Activated T-cell treated with anti-CD3 and anti-CD28 coated beads for 48 hours (primary cell): ENCODE data around the gene CRX.
A peak's percentile ranks its signal among the peaks of the same experiment; 100 is the strongest.
"Not testable (repeated sequence)": the region's sequence is repeated elsewhere in the genome, so short reads cannot be mapped to it uniquely, and the experiment has no call there.

Source experiments
- DNase-seq: peaks from one replicate; pipeline ENCODE4 v3.0.0-alpha.2; 2020; ENCODE audit warnings: low read depth

The CRX gene

DNA sequence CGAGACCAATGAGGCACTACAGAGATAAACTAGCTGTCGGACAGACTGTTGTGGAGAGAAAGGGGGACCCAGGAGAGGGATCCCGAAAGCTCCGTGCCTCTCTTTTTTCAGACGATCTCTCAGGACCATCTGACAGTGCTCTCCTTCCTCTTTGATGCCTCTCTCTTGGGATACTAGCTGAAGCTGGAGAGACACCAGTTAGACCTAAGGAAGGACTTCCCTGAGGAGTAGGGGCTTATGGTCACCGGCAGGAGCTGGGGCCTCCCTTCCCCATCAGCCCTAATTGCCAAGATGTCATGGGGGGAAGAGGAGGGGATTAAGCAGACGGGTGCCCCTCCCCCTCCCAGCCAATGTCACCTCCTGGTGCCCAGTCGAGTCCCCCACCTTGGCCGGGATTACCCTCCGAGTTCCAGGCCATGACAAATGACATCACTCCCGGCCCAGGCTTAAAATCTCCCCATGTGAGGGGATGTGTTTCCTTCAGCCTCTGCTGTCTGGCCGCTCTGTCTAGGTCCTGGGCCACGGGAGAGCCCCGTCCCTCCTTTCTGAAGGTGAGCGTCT lies at the start of gene CRX:
CRX (plus strand) TSS at position 478 of the 561 bp plus-strand sequence. CDS start 12,507 bp downstream, outside the sequence.
- DNase-seq: no peak

- no peak for DNase-seq
Observed at GRCh38 chr19:47776568-47776967, 45.2 kb upstream of the CRX start.

DNA sequence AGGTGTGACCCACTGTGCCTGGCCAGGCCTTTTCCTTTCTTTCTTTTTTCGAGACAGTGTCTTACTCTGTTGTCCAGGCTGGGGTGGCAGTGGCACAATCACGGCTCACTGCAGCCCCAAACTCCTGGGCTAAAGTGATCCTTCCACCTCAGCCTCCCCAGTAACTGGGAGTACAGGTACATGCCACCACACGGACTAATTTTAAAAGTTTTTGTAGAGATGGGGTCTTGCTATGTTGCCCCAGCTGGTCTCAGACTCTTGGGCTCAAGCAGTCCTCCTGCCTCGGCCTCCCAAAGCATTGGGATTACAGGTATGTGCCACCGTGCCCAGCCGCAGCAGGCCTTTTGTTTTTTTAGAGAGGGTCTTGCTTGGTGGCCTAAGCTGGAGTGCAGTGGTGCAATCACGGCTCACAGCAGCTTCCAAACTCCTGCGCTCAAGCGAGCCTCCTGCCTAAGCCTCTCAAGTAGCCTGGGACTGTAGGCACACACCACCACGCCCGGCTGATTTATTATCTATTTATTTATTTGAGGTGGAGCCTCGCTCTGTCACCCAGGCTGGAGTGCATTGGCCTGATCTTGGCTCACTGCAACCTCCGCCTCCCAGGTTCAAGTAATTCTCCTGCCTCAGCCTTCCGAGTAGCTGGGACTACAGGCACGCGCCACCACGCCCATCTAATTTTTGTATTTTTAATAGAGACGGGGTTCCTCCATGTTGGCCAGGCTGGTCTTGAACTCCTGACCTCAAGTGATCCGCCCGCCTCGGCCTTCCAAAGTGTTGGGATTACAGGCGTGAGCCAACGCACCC lies 44.3 kb upstream of the CRX start:
- not testable (repeated sequence) for DNase-seq

DNA sequence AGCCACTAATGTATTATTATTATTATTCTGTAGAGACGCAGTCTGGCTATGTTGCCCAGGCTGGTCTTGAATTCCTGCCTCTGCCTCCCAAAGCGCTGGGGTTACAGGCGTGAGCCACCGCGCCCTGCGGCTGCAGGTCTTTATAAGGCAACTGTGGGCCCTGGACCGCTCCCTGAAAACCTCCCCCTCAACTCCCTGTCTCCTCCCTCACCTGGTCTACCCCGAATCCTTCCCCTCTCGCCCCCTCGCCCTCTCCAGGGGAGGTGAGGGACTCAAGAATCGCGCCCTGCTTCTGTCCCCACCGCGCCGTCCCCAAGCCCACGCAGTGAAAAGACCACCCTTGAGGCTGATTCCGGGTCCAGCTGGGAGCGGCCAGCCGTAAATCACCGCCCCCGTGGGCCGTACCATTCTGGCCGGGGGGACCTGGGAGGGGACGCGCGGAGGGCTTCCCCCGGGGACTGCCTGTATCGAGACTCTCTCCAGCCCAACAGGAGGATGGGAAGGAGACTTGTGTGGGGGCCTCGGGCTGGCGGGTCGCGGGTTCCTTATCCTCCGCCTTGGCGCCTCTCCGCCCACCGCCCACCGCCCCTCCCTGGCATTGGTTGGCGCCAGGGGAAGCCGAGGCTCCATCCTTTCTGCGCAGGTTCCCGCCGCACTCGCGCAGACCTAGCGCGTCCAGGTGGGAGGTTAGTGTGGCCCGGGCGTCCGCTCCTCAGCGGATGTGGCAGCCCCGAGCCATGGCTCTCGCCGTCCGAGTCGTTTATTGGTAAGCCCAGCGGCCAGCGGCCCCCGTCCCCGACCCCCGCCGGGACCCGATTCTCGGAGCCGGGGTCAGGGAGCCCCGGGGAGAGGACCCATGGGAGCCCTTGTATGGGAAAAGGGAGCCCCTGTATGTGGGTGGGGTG lies 43.4 kb upstream of the CRX start, which contains the start of gene SELENOW:
SELENOW (plus strand) TSS at position 655 of the 905 bp plus-strand sequence; CDS start at position 738, 83 bp downstream.
- DNase-seq: peak; percentile 79

- no peak for DNase-seq
Observed at GRCh38 chr19:47778954-47779351, 42.8 kb upstream of the CRX start.

- DNase-seq: no peak
Observed at GRCh38 chr19:47779524-47780214, 42.1 kb upstream of the CRX start.

- DNase-seq: no peak
Observed at GRCh38 chr19:47780215-47780551, 41.6 kb upstream of the CRX start.

GRCh38 chr19:47781590-47782262 lies 40.0 kb upstream of the CRX start:
- no peak for DNase-seq

DNA sequence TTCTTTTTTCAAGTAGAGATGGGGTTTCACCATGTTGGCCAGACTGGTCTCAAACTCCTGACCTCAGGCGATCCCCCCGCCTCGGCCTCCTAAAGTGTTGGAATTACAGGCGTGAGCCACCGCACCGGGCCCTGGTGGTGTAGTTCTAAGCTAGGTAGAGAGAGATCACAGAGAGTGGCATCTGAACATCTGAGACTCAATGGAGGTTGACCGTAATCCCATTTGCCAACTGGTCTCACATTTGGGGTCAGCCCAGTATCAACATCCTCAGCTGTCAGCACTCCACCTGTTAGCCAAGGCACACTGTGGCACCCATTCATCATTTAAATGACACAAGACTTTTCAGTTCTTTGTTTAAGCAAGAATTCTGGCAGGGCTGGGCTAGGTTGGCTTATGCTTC lies 35.2 kb upstream of the CRX start:
- no peak for DNase-seq

DNA sequence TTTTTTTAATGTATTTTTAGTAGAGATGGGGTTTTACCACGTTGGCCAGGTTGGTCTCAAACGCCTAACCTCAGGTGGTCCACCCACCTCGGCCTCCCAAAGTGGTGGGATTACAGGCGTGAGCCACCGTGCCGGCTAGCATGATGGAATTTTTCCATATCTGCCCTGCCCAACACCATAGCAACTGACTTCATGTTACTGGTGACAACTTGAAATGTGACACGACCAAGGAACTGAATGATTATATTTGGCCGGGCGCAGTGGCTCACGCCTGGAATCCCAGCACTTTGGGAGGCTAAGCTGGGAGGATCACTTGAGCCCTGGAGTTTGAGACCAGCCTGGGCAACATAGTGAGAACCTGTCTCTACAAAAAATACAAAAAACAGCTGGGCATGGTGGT lies 34.4 kb upstream of the CRX start:
- DNase-seq: not testable (repeated sequence)

- not testable (repeated sequence) for DNase-seq
Observed at GRCh38 chr19:47789811-47790210, 31.9 kb upstream of the CRX start.

DNA sequence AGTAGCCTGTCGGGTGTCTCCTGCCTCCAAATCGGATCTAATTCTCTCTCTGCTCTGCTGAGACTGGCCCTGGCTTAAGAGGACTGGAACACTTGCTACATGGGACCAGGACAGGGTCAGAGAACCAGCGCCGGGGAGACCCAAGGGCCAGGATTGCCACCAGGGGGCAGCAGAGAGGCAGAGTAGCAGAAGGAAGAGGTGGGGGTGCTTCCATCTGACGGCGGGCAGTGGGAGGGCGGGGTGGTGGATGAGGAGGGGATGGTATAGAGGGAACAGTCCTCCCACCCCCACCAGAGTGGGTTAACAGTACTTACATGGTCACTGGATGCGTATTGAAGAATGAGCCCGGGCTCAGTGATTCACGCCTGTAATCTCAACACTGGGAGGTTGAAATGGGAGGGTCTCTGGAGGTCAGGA lies 31.3 kb upstream of the CRX start:
- DNase-seq: peak; percentile 79

DNA sequence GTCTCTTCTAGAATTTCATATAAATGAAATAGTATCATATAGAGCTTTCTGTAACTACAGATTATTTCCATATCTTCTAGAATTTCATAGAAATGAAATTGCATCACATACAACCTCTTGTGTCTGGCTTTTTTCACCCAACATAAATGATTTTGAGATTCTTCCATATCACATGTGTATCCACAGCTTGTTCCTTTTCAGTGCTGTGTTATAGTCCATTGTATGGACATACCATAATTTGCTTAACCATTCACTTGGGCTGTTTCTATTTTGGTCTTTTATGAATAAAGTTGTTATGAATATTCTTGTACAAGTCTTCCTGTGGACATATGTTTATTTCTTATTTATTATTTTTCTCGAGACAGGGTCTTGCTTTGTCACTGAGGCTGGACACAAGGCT lies 29.1 kb upstream of the CRX start:
- no peak for DNase-seq

- DNase-seq: no peak
Observed at GRCh38 chr19:47794526-47794925, 27.2 kb upstream of the CRX start.

- DNase-seq: no peak
Observed at GRCh38 chr19:47796785-47797184, 25.0 kb upstream of the CRX start.

DNA sequence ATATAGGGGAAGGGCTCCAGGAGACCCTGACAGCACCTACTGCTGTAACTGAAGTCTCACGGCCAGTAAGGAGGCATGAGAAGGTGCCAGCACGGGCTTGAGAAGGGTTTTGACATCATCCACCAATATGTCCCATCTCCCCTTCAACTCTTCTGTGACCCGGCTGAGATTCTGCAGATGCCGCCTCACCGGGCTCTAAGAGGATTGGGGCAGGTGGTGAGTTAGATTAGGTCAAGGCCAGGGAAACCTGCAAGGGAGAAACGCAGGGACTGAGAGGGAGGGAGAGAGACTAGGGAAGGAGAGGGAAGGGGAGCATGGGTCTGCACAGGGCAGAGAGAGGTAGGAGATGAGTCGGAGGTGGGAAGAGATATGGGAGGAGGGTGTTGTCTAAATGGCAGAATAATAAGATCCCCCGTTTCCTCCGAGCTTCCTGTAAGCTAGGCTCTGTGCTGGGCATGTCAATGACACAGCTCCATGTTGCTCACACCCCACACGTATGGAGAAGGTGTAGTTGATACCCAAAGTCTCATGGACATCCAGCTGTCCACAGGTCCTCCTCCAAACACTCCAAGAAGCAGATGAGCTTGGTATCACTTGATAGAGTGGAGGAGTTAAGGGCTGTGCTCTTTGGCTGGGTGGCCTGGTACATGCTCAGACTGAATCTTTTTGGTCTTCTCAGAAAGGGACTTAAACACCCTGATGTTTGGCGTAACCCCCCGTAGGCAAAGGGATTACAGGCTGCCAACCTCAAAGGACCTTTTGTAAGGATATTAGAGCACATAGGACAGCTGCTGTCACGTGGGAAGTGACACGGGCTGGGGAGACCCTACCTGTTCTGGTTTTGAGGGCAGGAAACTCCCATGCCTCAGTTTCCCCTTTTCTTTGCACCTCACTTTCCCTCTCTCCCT lies 23.5 kb upstream of the CRX start:
- DNase-seq: no peak

GRCh38 chr19:47798904-47799266 lies 22.9 kb upstream of the CRX start:
- DNase-seq: no peak

- DNase-seq: no peak
Observed at GRCh38 chr19:47801270-47801669, 20.5 kb upstream of the CRX start.

DNA sequence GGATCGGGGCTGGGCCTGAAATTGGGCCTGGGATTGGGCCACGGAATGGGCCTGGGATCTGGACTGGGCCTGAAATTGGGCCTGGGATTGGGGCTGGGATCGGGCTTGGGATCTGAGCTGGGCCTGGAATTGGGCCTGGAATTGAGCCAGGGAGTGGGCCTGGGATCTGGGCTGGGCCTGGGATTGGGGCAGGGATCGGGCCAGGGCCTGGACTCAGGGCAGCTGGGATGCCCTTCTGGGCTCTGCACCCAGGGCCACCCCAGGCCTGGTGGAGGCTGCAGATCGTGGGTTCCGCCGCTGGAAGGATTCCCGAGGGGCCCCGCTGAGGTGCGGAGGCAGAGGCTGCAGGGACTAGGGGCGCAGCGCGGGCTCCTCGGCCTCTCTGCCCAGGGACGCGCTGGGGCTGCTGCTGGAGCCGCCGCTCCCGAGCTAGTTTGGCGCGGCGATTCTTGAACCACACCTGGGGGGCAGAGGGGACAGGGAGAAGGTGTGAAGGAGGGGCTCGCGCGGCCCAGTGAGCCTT lies 19.2 kb upstream of the CRX start:
- no peak for DNase-seq

DNA sequence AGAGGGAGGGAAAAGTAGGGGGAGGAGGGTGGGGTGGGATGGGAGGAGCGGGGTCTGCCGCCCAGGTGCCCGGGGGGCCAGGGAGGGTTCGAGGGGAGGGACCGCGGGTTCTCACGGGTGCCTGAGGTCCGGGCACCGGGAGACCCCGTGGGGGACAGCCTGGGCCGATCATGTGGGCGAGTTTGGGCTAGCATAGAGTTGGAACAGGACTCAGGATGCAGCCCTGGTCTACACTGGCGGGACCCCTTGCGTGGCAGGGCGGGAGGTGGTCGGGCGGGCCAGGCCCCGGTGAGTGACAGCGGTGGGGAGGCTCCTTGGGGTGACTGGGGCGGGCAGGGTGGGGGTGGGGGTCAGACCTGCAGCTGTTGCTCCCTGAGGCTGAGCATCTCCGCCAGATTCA lies 18.6 kb upstream of the CRX start:
- DNase-seq: not testable (repeated sequence)
